WI38 (cell line): ENCODE measurements around the gene TOP2A.

Source experiments
- H3K4me3 ChIP-seq: 2 replicates; pipeline ENCODE4 v1.5.1; 2011; ENCODE audit warnings: low read depth, mild to moderate bottlenecking, control low read depth, low read length
- TF ChIP-seq, protein P1 (sequence below): IDR thresholded peaks from 2 replicates; pipeline ENCODE4 v1.5.1; 2012; ENCODE audit warnings: low read depth, mild to moderate bottlenecking, control low read depth, low read length

TOP2A gene

DNA sequence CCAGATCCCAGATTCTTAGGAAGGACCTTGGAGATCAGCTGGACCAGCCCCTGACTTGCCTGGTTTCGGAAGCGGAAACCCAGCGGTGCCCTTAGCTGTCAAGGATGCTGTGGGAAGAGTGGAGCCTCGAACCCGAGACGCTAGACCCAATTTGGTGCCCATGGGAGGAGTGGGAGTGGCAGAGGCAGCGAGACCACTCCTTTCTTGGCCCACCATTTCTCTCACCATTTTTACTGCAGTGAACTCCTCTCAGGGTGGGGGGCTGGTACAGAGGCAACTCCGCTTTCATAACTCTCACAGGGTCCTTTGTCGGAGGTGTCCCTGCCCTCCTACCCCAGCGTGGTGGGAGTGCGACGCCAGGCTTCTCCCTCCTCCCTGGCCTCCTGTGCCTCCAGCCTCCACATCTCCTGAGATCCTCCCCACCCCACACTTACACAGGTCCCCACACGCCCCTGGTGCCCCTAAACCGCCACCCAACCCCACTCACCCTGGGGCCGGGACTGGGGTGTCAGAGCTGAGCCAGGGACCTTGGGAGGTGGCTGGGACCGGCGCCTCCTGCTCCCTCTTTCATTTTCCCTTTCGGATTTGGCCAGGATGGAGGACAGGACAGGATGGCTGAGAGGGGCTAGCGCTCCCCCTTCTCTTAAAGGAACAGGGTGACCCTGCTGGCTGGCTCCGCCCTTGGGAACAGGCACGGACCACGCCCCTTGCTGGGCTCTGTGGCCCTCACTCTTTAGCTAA, 53.4 kb downstream of the TOP2A start, which contains the start of gene GJD3:
Gene GJD3 (minus strand): TSS at position 617 of the 741 bp plus-strand sequence. CDS start 922 bp downstream, outside the sequence.
- peak within 1 kb of the TSS; percentile 51 for H3K4me3 ChIP-seq
- TF ChIP-seq, protein P1, sequence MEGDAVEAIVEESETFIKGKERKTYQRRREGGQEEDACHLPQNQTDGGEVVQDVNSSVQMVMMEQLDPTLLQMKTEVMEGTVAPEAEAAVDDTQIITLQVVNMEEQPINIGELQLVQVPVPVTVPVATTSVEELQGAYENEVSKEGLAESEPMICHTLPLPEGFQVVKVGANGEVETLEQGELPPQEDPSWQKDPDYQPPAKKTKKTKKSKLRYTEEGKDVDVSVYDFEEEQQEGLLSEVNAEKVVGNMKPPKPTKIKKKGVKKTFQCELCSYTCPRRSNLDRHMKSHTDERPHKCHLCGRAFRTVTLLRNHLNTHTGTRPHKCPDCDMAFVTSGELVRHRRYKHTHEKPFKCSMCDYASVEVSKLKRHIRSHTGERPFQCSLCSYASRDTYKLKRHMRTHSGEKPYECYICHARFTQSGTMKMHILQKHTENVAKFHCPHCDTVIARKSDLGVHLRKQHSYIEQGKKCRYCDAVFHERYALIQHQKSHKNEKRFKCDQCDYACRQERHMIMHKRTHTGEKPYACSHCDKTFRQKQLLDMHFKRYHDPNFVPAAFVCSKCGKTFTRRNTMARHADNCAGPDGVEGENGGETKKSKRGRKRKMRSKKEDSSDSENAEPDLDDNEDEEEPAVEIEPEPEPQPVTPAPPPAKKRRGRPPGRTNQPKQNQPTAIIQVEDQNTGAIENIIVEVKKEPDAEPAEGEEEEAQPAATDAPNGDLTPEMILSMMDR = no peak

DNA sequence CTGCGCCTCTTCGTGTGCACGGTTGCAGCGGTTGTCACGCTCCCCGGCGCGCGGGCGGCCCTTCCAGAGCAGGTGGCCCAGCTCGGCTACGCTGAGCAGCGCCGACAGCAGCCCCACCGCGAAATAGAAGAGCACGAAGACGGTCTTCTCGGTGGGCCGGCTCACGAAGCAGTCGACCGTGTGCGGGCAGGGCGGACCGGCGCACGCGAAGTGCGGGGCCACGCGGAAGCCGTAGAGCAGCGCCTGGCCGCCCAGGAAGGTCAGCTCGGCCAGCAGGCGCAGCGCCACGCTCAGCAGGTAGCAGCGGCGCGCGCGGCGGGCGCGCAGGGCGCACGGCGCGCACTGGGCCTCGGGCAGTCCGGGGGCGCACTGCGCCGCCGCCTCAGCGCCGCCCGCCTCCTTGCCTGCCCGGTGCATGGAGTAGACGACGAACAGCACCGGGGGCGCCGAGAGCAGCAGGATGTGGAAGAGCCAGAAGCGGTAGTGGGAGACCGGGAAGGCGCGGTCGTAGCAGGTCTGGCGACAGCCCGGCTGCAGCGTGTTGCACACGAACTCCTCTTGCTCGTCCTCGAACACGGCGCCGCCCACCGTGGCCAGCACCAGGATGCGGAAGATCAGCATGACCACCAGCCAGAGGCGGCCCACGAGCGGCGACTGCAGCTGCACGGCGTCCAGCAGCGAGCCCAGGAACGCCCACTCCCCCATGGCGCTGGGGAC, 54.4 kb downstream of the TOP2A start:
- peak overlapping the region; percentile 51 for H3K4me3 ChIP-seq
- TF ChIP-seq, protein P1 = no peak

DNA sequence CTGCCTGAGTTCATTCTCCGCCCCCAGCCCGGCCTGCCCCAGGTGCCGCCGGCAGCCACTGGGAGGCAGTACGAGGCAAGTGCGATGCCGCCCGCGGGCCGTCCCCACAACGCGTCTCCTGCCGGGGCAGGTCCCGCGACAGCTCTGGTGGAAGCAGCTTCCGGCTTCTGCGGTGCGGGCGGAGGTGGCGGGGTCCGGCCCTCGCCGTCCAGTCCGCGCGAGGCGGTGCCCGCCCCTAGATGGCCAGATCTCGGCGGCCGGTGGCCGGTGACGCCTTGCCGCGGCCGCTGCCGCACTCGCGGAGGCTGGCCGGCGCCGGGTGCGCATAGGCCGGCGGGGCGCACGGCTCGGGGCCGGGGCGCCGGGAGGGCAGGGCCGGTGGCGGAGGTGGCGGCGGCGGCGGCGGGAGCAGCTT, 55.0 kb downstream of the TOP2A start:
- TF ChIP-seq, protein P1 = peak; percentile 69
- peak overlapping the region; percentile 51 for H3K4me3 ChIP-seq

DNA sequence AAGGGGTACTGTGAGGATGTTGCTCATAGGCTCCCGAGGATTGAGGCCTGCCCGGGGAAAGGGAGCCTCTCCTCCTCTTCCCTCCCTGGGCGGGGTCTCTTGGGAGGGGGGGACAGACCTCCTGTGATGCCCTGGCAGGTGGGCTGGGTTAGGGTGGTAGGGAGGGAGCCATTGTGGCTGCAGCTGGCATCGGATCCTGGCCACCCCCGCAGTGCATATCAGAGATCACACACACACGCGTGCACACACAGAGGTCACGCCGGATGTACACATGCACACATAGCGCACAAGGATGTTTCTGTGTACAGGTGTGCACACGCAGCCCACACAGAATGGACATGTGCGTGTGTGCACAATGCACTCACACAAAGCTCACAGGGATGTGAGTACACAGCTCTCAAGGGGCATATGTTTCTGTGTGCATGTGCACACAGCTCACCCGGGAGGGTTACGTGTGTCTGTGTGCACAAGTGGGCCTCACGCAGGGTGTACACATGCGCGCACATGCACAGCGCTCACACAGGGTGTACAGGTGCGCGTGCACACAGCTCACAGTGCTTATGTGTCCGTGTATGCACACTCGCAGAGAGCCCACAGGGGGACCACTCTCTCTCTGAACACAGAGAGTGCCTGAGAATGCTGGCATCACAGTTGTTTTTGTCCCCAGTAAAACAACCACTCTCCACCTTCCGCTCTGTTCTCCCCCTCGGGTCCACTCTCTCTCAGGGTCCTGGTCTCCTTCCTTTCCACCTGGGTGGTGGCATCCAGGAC, 55.6 kb downstream of the TOP2A start:
- TF ChIP-seq, protein P1 = no peak
- H3K4me3 ChIP-seq = peak overlapping the region; percentile 51; the same call in 1 of the 2 replicates

DNA sequence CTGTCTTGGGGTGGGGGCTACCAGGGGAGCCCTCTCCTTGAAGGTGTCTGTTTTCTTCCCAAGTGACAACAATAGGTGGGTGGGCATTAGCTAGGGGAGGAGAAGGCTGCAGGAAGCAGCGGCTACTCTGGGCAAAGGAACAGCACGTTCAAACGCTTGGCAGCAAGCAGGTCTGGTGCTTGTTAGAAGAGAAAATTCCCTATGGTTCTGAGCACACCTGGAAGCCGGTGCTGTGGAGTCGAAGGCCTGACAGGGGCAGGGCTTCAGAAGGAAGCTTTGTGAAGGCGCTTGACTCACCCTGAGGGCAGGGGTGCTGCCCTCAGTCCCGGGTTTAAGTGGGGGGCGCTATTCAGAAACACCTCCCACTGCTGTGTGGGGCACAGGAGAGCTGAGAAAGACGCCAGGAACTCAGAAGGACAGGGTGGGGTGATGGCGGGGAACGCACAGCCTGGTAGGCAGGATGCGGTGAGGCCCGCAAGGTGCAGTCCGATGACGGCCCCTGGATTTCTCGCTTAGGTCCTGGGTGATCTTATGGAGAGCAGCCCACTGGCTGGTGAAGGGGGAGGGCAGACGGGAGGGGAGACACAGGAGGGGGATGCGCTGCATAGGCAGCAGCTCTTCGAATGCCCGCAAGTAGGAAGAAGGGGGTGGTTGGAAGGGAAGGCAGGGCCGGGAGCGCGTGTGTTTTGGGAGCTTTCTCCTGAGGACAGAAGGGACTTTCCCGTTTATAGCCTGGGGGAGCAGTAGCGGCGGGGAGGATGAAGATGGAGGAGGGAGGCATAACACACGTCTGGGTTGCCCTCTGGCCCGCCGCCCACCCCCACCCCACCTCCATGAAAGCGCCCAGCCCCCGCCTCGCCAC, 56.4 kb downstream of the TOP2A start:
- TF ChIP-seq, protein P1 = no peak
- H3K4me3 ChIP-seq = no peak overlapping the region

DNA sequence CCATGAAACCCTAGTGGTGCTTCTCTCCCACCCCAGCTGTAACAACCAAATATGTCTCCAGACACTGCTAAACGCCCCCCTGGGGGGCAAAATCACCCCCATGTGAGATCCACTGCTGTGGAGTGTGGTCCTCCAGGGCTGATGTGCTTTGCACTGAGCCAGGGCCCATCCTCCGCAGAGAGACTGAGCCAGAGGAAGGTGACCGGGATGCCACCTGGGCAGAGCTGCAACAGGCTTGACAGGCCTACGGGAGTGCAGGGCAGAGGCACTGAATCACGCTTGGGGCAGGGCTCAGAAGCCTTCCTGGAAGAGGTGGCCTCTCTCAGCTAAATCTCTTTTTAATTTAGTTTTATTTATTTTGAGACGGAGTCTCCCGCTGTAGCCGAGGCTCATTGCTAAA, 57.6 kb downstream of the TOP2A start:
- TF ChIP-seq, protein P1 = no peak
- H3K4me3 ChIP-seq = no peak overlapping the region
